Spleen (tissue), 11 donors: ENCODE results near the gene ZNF641. TPM values are rescaled to one million over a fixed set of nuclear protein-coding genes. Genes with fewer than 3 reads are reported as not detected.
"Not testable (repeated sequence)": the region's sequence is repeated elsewhere in the genome, so short reads cannot be mapped to it uniquely, and the experiment has no call there.

Source experiments
- DNase-seq: peaks from one replicate; pipeline ENCODE4 v3.0.0-alpha.2; 2020
- H3K27ac ChIP-seq, 8 donors: fragments of 200-600 bp; sonication (generic) in 7 of 8; 1 replicate in 4 of 8; 2 replicates in 4 of 8; pipeline versions ENCODE4 v1.5.0 to v1.8.0; 2016 to 2021; ENCODE audit warnings: inconsistent platforms in 4 of 8, mild to moderate bottlenecking in 4 of 8, moderate library complexity in 1 of 8
- H3K27me3 ChIP-seq, 7 donors: fragments of 200-600 bp; sonication (generic) in 6 of 7; replicated peaks in 1 of 7; 1 replicate in 4 of 7; 2 replicates in 3 of 7; pipeline versions ENCODE4 v1.5.0 to v1.8.0; 2016 to 2021; ENCODE audit warnings: inconsistent platforms in 3 of 7, mild to moderate bottlenecking in 1 of 7
- H3K36me3 ChIP-seq, 6 donors: fragments of 200-600 bp; sonication (generic) in 5 of 6; 1 replicate in 4 of 6; 2 replicates in 2 of 6; pipeline versions ENCODE4 v1.5.0 to v1.8.0; 2016 to 2021; ENCODE audit warnings: inconsistent platforms in 2 of 6
- H3K4me1 ChIP-seq, 6 donors: fragments of 200-600 bp; sonication (generic) in 5 of 6; 1 replicate in 3 of 6; 2 replicates in 3 of 6; pipeline versions ENCODE4 v1.5.0 to v1.8.0; 2016 to 2021; ENCODE audit warnings: inconsistent platforms in 3 of 6
- H3K4me3 ChIP-seq, 8 donors: fragments of 200-600 bp; sonication (generic) in 7 of 8; 1 replicate in 4 of 8; 2 replicates in 4 of 8; pipeline versions ENCODE4 v1.5.0 to v1.8.0; 2016 to 2021; ENCODE audit warnings: inconsistent platforms in 4 of 8, mild to moderate bottlenecking in 4 of 8, moderate library complexity in 2 of 8
- H3K9me3 ChIP-seq, 8 donors: fragments of 200-600 bp; sonication (generic) in 7 of 8; 1 replicate in 4 of 8; 2 replicates in 4 of 8; pipeline versions ENCODE4 v1.5.0 to v1.8.0; 2016 to 2021; ENCODE audit warnings: inconsistent platforms in 4 of 8
- CTCF ChIP-seq, 11 experiments: fragments of 200-600 bp in 7 of 11; fragments of 450-650 bp in 4 of 11; sonication (generic) in 4 of 11; IDR thresholded peaks in 8 of 11; conservative IDR thresholded peaks in 3 of 11; 1 replicate in 7 of 11; 2 replicates in 4 of 11; pipeline versions ENCODE4 v1.4.0 to v1.8.0; 2016 to 2021; ENCODE audit warnings: antibody characterized with exemption in 11 of 11, inconsistent platforms in 4 of 11, mild to moderate bottlenecking in 1 of 11
- POLR2A ChIP-seq, 3 donors: fragments of 450-650 bp; IDR thresholded peaks; one replicate each; pipeline ENCODE4 v1.5.1; 2017; ENCODE audit warnings: antibody characterized with exemption in 3 of 3, mild to moderate bottlenecking in 1 of 3
- POLR2AphosphoS5 ChIP-seq, 3 donors: sonication (generic); formaldehyde crosslinking; IDR thresholded peaks; one replicate each; pipeline ENCODE4 v1.5.1; 2017; ENCODE audit warnings: antibody characterized with exemption in 3 of 3
- WGBS, 5 donors: extraction: QIAGEN DNeasy Blood & Tissue Kit in 3 of 5; methylation state at CpG; one replicate each; pipeline versions ENCODE4 v1.1.5 to v1.1.7; 2013 to 2018; 5-methylcytosine and 5-hydroxymethylcytosine counted together
- intact Hi-C: fragments of 100-400 bp; cut with DNase I; formaldehyde crosslinking; loops from one replicate; pipeline ENCODE4 v1.15.0; 2023; ENCODE audit warnings: low total_unique reads
- polyA plus RNA-seq, 3 donors: library from polyadenylated mRNA; stranded (reverse); fragments of 200-250 nt; gene quantifications; one replicate each; pipeline ENCODE4 v1.2.1, GENCODE V29; 2013
- total RNA-seq, 7 donors: library from RNA; depleted of rRNA in 3 of 7; stranded (reverse); fragments of >200 nt in 3 of 7; fragmentation: NEBNext Ultra II Directional in 4 of 7; extraction: Animal tissue kit (Norgen Biotek cat#: 25700) in 4 of 7; gene quantifications; one replicate each; pipeline versions ENCODE4 v1.1.0 to v1.2.1, GENCODE V29; 2016 to 2021
- donor health status: healthy with polysubstance abuse.
- donor health status: DM: no; HTN: no; CAD: no; lungs with moderate emphysema.
- donor health status: DM: no; HTN: no; CAD: no.
- donor health status: Bipolar disorder and iron deficiency.
- donor health status: healthy.
- donor health status: DM: no; HTN: no; CAD: no.
- donor health status: DM: yes; HTN: yes; CAD: no.

ZNF641 gene
- total and polyA plus RNA-seq, 10 donors, result 3.3 to 67.7 (median 36.4) TPM

- intact Hi-C loops, result no loop called here
- 55 to 66% (median 58%) methylated on average over 2 of the region's 2 CpGs for WGBS, 5 donors
- no peak overlapping the region for H3K4me3 ChIP-seq
- no peak for TF ChIP-seq POLR2A (IDR thresholded peaks at IDR 0.05)
- TF ChIP-seq POLR2AphosphoS5 (IDR thresholded peaks at IDR 0.05), result no peak
- no peak for TF ChIP-seq CTCF (IDR thresholded peaks at IDR 0.05 in 8 of 11, conservative IDR thresholded peaks at IDR 0.05 in 3 of 11)
- H3K27me3 ChIP-seq, result no peaks in the 10 kb centered on the region
- no peak for DNase-seq
- peaks cover 0 to 14% (median 0%) of the 10 kb centered on the region in 6 donors for H3K4me1 ChIP-seq
- peaks cover 0 to 23% (median 8%) of the 10 kb centered on the region in 6 donors for H3K36me3 ChIP-seq
- H3K9me3 ChIP-seq, result no peaks in the 10 kb centered on the region
- no peak overlapping the region for H3K27ac ChIP-seq
Observed at GRCh38 chr12:48336061-48336460, 14.7 kb downstream of the ZNF641 start.

GRCh38 chr12:48334808-48335207, 15.9 kb downstream of the ZNF641 start:
- intact Hi-C loops, result no loop called here
- no peak for DNase-seq
- H3K27me3 ChIP-seq, result no peaks in the 10 kb centered on the region
- TF ChIP-seq POLR2A (IDR thresholded peaks at IDR 0.05) (no peak), CTCF (IDR thresholded peaks at IDR 0.05 in 8 of 11, conservative IDR thresholded peaks at IDR 0.05 in 3 of 11) (no peak), POLR2AphosphoS5 (IDR thresholded peaks at IDR 0.05) (no peak)
- no peak overlapping the region for H3K4me3 ChIP-seq
- peaks cover 0 to 11% (median under 1%) of the 10 kb centered on the region in 6 donors for H3K36me3 ChIP-seq
- H3K27ac ChIP-seq, result no peak overlapping the region
- peaks cover 0 to 13% (median 0%) of the 10 kb centered on the region in 6 donors for H3K4me1 ChIP-seq
- H3K9me3 ChIP-seq, result no peaks in the 10 kb centered on the region
- WGBS, 5 donors, result 60 to 79% (median 68%) methylated on average over 5 of the region's 5 CpGs

GRCh38 chr12:48333680-48334079, 17.0 kb downstream of the ZNF641 start:
- H3K9me3 ChIP-seq, DNase-seq, H3K27me3 ChIP-seq, H3K27ac ChIP-seq, intact Hi-C loops, H3K36me3 ChIP-seq, H3K4me3 ChIP-seq: not testable (repeated sequence)
- WGBS, 5 donors, result 94 to 98% (median 97%) methylated on average over 4 to 23 of the region's 26 CpGs
- peaks cover 0 to 13% (median 0%) of the 10 kb centered on the region in 6 donors for H3K4me1 ChIP-seq

GRCh38 chr12:48331399-48331798, 19.3 kb downstream of the ZNF641 start:
- peaks cover 0 to 12% (median 0%) of the 10 kb centered on the region in 6 donors for H3K4me1 ChIP-seq
- no peak overlapping the region for H3K27ac ChIP-seq
- 83 to 96% (median 89%) methylated on average over 2 of the region's 2 CpGs for WGBS, 5 donors
- H3K4me3 ChIP-seq, result no peak overlapping the region
- peaks cover 0 to 15% (median 0%) of the 10 kb centered on the region in 7 donors for H3K27me3 ChIP-seq
- intact Hi-C loops, result no loop called here
- DNase-seq, result no peak
- TF ChIP-seq CTCF (IDR thresholded peaks at IDR 0.05 in 8 of 11, conservative IDR thresholded peaks at IDR 0.05 in 3 of 11), result no peak
- no peak for TF ChIP-seq POLR2AphosphoS5 (IDR thresholded peaks at IDR 0.05)
- no peak for TF ChIP-seq POLR2A (IDR thresholded peaks at IDR 0.05)
- H3K36me3 ChIP-seq, result no peaks in the 10 kb centered on the region
- no peaks in the 10 kb centered on the region for H3K9me3 ChIP-seq
